ENCODE results near the gene HSD11B1L.
"Not testable (repeated sequence)": the region's sequence is repeated elsewhere in the genome, so short reads cannot be mapped to it uniquely, and the experiment has no call there.

HSD11B1L gene

GRCh38 chr19:5698635-5699422 is 18.0 kb downstream of the HSD11B1L start:
- DNase-seq (ENCODE audit: low read depth in 2 of 2), result no peak

GRCh38 chr19:5700455-5701092 is 19.7 kb downstream of the HSD11B1L start:
- DNase-seq (ENCODE audit: low read depth in 2 of 2), result no peak

- not testable (repeated sequence) for DNase-seq (ENCODE audit: low read depth in 2 of 2)
These were observed 21.2 kb downstream of the HSD11B1L start for GRCh38 chr19:5702053-5702410.

- no peak for DNase-seq (ENCODE audit: low read depth in 2 of 2)
These were observed 23.3 kb downstream of the HSD11B1L start for GRCh38 chr19:5703819-5704818.

GRCh38 chr19:5705552-5705951 is 24.7 kb downstream of the HSD11B1L start:
- no peak for DNase-seq (ENCODE audit: low read depth in 2 of 2)

- no peak for DNase-seq (ENCODE audit: low read depth in 2 of 2)
These were observed 26.2 kb downstream of the HSD11B1L start for GRCh38 chr19:5706876-5707573.

GRCh38 chr19:5707576-5708575 is 27.0 kb downstream of the HSD11B1L start:
- DNase-seq (ENCODE audit: low read depth in 2 of 2), result no peak

- no peak for DNase-seq (ENCODE audit: low read depth in 2 of 2)
These were observed 30.2 kb downstream of the HSD11B1L start for GRCh38 chr19:5711025-5711424.

- no peak for DNase-seq (ENCODE audit: low read depth in 2 of 2)
These were observed 30.9 kb downstream of the HSD11B1L start for GRCh38 chr19:5711713-5712161.

GRCh38 chr19:5713228-5713627 is 32.4 kb downstream of the HSD11B1L start:
- no peak for DNase-seq (ENCODE audit: low read depth in 2 of 2)

- DNase-seq (ENCODE audit: low read depth in 2 of 2), result no peak
These were observed 34.0 kb downstream of the HSD11B1L start for GRCh38 chr19:5714816-5715215.

- no peak for DNase-seq (ENCODE audit: low read depth in 2 of 2)
These were observed 36.5 kb downstream of the HSD11B1L start for GRCh38 chr19:5717215-5717935.

GRCh38 chr19:5718037-5718578 is 37.3 kb downstream of the HSD11B1L start:
- no peak for DNase-seq (ENCODE audit: low read depth in 2 of 2)

- no peak for DNase-seq (ENCODE audit: low read depth in 2 of 2)
These were observed 37.9 kb downstream of the HSD11B1L start for GRCh38 chr19:5718579-5719273.

GRCh38 chr19:5719274-5719960 is 38.6 kb downstream of the HSD11B1L start:
- no peak for DNase-seq (ENCODE audit: low read depth in 2 of 2)

- DNase-seq (ENCODE audit: low read depth in 2 of 2), result peak; percentile 96 to 98
These were observed 39.3 kb downstream of the HSD11B1L start, which contains the start of the genes CATSPERD and LONP1 for GRCh38 chr19:5719961-5720790. Gene CATSPERD, plus strand, starts transcription at chr19:5720637. Its CDS starts 101 bp downstream, at chr19:5720738. Gene LONP1, minus strand, starts transcription at chr19:5720146. Its CDS starts 14 bp downstream, at chr19:5720132.
